ENCODE measurements around the gene TGFBI. TPM values are rescaled to one million over a fixed set of nuclear protein-coding genes. Genes with fewer than 3 reads are reported as not detected.

Gene TGFBI
- total and polyA plus RNA-seq, 9 of the 15 experiments (the other 6 are each of a cell fraction or from before 2014, with no cell fraction given), result 0.05 to 0.62 (median 0.08) TPM; not detected in 6

- no TSS peak for BruUV-seq (replicated peaks)
- WGBS (ENCODE audit: insufficient coverage, low coverage, missing lambda C conversion rate), result 3% methylated on average over 2 of the region's 2 CpGs
- ChIA-PET CTCF (ENCODE audit: low intra/inter-chr PET ratio) (no interaction called here), POLR2A (no interaction called here)
- no peak overlapping the region for H3K9ac ChIP-seq (ENCODE audit: insufficient read depth in 1 of 2, low read depth in 2 of 2, low read length in 2 of 2)
- no peaks in the 10 kb centered on the region for H3K36me3 ChIP-seq (ENCODE audit: control insufficient read depth, insufficient read depth, low read length)
- H3K4me3 ChIP-seq, result no peak overlapping the region
- no peaks in the 10 kb centered on the region for H3K27me3 ChIP-seq (ENCODE audit: control insufficient read depth in 2 of 2, insufficient read depth in 2 of 2, low read length in 2 of 2)
- intact Hi-C loops (cut with micrococcal nuclease) (no loop called here), in situ Hi-C loops (cut with MboI) (no loop called here)
- FAIRE-seq, result no peak
- no peak for TF ChIP-seq GTF3C2 (IDR thresholded peaks at IDR 0.05; ENCODE audit: borderline replicate concordance, extremely low read depth, insufficient read length)
- no peak for TF ChIP-seq SP1 (CRISPR knock-in tag; IDR thresholded peaks at IDR 0.05)
- no peak for TF ChIP-seq HDAC8 (tag; IDR thresholded peaks at IDR 0.05)
- TF ChIP-seq NR2C2 (CRISPR knock-in tag; IDR thresholded peaks at IDR 0.05), result no peak
- no peak for TF ChIP-seq NR2C2 (tag; IDR thresholded peaks at IDR 0.05)
- no peak for TF ChIP-seq KLF1 (tag; IDR thresholded peaks at IDR 0.05)
- TF ChIP-seq SAFB (IDR thresholded peaks at IDR 0.05; ENCODE audit: borderline replicate concordance, low read depth, low read length), result no peak
- no peaks in the 10 kb centered on the region for H3K9me1 ChIP-seq (ENCODE audit: control insufficient read depth, insufficient read depth, low read length)
- no peaks in the 10 kb centered on the region for H3K9me3 ChIP-seq (replicated peaks; ENCODE audit: control insufficient read depth, insufficient read depth, low read depth, low read length)
- no peaks in the 10 kb centered on the region for H3K4me1 ChIP-seq (replicated peaks in 1 of 2; ENCODE audit: control insufficient read depth in 2 of 2, insufficient read depth in 2 of 2, low read length in 2 of 2)
- no peak overlapping the region for H3K27ac ChIP-seq (ENCODE audit: extremely low read depth, low read depth, low read length)
- no peak for ATAC-seq
- no peak overlapping the region for H2AFZ ChIP-seq (ENCODE audit: low read depth, low read length)
- no peak overlapping the region for H3K4me2 ChIP-seq (ENCODE audit: insufficient read depth, low read length)
- H3K79me2 ChIP-seq (ENCODE audit: control insufficient read depth, insufficient read depth, low read length), result no peaks in the 10 kb centered on the region
- no peaks in the 10 kb centered on the region for H4K20me1 ChIP-seq (replicated peaks; ENCODE audit: control insufficient read depth, insufficient read depth, low read length)
- no peak for DNase-seq (ENCODE audit: extremely low read depth in 1 of 4, low spot score in 3 of 4)
These were observed 12.7 kb upstream of the TGFBI start for GRCh38 chr5:136015966-136016650.
